Measurements from ENCODE around the gene NAB2.
"Not testable (repeated sequence)": the region's sequence is repeated elsewhere in the genome, so short reads cannot be mapped to it uniquely, and the experiment has no call there.

NAB2 gene

DNA sequence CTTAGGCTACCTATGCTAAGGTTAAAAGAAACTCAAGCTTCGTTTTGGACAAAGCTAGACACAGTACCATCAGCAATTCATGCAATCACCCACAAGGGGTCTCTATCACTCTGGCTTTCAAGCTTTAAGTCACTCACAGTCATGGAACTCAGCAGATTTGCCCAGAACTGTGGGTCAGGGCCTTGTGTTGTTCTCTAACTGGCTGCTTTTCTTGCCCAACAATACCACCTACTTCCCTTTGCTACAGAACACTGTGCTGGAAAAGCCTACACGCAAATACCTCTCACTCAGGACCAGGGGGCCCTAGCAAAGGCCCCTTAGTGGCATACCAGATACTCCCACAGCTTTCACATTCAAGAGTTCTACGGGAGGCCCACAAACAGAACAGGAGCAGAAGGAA lies 19.4 kb upstream of the NAB2 start:
- DNase-seq = no peak

DNA sequence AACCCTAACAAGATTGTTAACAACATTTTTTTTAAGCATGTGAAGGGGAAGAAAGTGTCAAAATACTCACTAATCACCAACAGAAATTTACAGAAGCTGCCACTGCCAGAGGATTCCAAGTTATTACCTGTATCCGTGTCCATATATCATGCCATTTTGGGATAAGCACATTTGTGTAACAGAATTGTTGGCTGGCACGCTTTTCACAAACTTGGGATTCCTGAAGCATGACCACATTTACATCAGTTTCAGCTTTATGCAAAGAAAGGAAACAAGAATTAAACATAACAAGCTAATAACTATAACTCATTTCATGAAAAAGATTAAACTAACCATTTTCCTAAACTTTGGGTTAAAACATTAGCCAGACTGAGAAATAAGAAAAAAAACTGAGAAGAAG lies 16.3 kb upstream of the NAB2 start:
- DNase-seq = no peak

DNA sequence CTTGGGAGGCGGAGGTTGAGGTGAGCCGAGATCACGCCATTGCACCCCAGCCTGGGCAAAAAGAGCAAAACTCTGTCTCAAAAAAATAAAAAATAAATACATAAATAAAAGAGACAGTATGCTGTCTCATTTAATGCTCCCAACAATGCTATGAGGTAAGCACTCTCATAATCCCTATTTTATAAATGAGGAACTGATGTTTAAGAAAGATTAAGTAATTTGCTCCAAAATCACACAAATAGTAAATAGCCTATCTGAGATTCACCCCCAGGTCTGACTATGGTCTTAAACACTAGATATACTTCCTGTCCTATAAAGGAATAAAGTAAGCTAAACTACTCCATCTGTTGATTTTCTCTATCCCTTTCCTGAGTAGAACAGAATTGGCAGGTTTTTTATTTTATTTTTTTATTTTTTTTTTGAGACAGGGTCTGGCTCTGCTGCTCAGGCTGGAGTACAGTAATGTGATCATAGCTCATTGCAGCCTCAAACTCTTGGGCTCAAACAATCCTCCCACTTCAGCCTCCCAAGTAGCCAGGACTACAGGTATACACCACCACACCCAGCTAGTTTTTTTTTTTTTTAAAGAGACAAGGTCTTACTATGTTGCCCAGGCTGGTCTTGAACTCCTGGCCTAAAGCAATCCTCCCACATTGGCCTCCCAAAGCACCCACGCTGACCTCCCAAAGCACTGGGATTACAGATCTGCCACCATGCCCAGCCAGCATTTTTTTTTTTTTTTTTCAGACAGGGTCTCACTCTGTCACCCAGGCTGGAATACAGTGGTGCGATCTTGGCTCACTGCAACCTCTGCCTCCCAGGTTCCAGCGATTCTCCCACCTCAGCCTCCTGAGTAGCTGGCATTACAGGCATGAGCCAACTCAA lies 15.1 kb upstream of the NAB2 start:
- DNase-seq = not testable (repeated sequence)

DNA sequence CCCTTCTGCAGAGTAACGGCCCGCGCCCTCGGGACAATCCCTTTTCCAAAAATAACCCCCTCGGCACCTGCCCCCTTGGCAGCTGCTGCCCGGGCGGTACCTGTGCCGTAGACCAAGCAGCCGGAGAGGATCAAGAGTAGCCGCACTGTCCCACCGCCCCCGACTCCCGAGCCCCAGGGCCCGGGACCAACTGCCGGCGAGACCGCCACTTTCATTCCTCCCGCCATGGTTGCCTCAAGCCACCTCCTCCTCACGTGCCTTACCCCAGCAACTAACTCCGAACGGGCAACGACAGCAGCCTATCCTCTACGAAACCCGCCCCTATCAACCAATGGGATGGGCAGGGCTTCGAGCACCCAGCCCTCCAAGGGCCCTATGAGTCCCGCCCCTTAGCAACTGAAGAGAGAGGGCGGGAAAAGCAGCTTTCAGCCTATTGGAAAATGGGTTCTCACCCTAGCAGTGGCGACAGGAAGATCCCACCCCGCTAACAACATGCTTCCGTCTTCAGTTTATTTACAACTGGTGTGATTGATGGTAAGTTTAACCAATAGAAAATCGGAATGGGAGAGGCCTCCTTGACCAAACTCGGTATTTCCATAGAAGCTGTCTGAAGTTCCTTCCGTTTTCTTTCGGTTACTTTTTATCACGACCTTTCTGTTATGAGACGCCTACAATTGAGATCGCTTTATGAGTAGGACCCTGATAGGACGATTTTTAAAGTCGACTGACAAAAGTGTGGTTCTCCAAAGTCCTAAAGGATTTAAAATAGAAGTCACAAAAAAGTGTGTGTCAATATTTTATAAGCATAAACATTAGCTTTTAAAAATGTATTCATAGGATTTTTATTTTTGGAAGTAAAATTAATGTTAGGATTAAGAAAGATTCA lies 10.2 kb upstream of the NAB2 start, which contains the start of gene NEMP1:
Gene NEMP1 (minus strand): TSS at position 273 of the 886 bp plus-strand sequence. CDS start 46 bp downstream, at position 227.
- peak; percentile 64 for DNase-seq

DNA sequence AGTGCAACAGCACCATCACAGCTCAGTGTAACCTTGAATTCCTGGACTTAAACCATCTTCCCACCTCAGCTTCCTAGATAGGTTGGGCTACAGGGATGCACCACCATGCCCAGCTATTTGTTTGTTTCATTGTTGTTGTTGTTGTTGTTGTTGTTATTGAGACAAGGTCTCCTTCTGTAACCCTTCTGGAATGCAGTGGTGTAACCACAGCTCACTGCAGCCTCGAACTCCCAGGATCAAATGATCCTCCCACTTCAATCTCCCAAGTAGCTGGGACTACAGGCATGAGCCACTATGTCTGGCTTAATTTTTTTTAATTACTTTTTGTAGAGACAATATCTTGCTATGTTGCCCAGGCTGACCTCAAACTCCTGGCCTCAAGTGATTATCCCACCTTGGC lies 9.1 kb upstream of the NAB2 start:
- no peak for DNase-seq

DNA sequence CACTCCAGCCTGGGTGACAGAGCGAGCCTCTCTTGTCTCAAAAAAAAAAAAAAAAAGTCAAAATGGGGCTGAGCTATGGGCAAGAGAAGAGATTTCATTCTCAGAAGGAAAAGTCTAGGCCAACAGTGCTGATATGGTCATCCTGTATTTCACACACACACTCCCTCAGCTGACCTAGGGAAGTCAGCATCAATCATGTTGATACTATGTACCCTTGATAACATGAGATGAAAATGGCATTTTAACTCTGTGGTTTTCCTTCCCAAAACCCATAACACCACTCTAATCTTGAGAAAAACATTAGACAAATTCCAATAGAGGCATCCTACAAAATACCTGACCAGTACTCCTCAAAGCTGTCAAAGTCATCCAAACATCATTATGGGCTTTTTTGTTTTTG lies 8.1 kb upstream of the NAB2 start:
- DNase-seq = no peak

DNA sequence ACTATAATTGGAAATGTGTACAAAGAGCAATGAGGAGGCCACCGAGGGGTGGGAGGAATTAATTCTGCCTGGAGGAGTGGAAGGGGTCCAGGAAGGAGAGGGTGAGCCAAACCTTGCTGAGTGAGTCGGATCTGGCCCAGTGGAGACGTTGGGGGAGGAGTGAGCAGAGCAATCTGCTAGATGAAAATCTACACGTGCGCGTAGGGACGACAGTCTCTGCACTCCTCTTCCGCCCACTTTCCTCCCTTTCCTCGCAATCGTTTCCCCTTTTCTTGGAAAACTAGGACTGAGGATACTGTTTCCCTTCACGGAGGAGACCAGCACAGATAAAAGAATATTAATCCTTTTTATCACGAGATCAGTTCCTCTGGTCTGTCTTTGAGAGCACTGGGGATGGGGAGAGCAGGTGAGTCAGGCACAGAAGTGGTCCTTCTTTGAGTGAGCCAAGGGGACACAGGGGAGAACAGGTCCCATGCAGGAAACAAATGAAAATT lies 2.9 kb upstream of the NAB2 start:
- no peak for DNase-seq

DNA sequence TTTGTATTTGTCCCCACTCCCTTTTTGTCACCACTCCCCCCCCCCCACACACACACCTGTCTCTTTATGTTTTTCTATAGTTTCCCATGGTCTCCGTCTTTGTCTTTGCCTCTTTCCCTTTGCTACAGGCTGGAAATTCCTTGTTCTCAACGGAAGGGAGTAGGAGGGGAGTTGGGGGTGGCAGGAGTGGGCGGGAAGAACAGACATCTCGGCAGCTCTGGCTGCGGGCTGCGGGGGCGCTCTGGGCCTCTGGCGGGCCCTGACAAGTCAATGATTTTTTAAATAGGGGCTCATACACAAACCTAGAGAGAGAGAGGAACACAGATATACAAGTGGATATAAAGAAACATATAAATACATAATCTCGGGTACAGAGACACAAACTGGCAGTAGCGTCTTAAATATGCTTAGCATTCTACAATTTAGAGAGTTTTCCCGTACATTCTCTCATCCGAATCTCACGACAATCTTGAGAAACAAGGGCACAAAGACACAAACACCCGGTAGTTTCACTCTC lies 2.4 kb upstream of the NAB2 start:
- no peak for DNase-seq

DNA sequence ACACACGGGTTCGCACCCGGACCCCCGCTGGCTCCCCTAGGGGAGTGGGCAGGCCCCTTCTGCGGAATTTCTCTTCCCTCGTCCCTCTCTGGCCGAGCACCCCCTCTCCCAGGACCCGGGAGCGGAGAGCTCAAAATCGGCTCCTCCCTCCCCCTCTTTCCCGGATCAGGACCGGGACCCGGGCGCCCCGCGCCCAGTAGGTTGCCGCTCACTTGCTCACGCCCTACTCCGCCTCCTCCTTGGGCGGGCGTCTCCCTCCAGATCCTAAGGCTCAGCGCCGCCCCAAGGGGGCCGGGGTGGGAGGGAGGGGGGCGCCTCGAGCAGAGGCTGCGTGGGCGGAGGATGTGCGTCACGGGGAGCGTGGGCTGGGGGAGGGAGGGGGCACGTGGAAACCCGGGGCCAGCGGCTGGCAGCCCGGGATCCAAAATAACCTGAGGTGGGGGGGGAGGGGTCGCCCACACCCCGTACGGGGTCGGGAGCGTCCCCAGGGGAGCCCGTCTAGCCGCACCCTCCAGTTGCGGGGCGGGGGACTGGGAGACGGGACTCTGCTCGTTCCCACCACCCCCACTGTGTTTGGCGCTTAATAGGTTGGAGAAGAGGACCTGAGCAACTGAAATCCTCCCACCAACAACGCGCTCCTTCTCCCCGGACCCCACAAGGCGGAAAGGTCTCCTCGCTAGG lies 1.8 kb upstream of the NAB2 start:
- peak; percentile 51 for DNase-seq

DNA sequence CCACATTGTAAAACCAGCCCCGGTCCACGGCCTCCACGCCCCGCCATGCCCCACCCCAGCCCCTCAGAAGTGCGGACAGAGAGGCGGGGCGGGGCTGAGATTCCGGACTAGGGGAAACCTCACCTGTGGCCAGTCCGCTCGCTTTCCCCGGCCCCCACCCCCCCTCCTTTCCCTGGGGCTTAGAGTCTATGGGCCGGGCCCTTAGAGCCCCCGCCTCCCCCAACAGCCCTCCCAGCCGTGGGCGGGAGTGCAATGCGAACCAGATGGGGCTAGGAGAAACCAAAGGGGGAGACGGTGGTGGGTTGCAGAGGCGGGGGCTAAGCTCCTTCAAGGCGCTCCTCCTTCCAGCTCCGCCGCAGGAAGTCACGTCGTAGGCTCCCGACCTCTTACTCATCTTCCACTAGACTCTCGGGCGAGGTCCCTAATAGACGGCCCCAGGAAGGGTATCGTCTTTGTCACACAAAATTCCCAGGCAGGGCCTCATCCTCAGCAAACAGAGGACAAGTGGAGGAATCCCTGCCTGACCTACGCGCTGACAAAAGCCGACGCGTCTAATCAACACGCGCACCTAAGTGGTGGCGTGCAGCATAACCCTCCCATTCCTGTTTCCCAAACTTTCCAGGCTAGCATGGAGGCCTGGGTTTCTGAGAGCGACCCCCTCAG lies 1.1 kb upstream of the NAB2 start:
- peak; percentile 45 for DNase-seq

DNA sequence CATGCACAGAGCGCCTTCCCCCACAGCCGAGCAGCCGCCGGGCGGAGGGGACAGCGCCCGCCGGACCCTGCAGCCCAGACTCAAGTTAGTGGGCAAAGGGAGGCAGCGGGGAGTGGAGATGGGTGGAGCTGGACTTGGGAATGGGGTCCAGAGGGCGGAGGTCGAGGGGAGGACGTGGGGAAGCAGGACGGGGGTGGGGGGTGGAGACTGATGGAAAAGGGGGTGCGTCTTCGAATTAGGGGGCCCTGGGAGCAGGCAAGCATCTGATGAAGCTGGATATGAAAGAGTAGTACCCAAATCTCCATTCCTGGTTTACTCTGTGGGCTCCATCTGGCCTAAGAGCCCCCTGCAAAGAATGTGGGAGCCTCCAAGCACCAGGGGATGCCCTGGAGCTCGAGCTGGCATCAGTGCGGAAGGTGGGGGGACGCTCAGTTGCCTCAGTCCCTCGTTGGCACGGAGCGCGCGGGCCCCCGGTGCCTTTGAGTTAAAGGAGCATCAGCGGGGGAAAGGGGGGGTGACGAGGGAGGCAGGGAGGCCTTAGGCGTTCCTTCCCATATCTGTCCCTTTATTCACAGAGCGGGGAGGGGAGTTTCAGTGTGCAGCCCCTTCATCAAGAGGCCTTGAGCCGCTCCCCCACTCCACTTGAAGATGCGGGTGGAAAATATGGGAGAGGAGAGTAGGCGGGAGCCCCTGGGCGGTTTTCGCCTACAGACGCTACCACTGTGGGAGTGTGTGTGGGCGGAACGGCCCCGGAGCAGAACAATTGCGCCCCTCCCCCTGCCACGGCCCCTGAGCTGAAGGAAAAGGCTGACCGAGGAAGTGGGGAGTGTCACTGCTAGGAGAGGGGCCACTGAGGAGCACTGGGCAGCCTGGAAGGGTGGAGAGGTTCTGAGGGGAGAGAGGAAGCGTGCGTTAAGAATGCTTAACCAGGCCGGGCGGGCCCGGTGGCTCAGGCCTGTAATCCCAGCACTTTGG lies 644 bp downstream of the NAB2 start:
- no peak for DNase-seq

DNA sequence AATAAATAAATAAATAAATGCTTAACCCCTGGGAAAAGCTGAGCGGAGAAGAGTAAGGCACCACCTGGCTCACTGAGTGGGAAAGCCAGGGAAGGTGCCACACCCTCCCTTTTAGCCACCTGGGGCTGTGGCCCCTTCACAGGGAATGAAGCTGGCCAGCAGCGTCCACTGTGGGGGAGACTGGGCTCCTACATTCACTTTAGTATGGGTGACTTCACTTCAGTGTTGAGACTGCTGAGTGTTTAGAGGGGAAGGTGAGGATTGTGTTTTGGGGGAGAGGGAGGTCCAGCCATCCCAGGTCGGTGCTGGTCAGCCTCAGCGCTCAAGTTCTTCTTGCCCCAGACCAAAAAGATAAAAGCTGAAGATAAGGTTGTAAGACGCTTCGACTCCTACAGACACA lies 1.6 kb downstream of the NAB2 start:
- DNase-seq = no peak

DNA sequence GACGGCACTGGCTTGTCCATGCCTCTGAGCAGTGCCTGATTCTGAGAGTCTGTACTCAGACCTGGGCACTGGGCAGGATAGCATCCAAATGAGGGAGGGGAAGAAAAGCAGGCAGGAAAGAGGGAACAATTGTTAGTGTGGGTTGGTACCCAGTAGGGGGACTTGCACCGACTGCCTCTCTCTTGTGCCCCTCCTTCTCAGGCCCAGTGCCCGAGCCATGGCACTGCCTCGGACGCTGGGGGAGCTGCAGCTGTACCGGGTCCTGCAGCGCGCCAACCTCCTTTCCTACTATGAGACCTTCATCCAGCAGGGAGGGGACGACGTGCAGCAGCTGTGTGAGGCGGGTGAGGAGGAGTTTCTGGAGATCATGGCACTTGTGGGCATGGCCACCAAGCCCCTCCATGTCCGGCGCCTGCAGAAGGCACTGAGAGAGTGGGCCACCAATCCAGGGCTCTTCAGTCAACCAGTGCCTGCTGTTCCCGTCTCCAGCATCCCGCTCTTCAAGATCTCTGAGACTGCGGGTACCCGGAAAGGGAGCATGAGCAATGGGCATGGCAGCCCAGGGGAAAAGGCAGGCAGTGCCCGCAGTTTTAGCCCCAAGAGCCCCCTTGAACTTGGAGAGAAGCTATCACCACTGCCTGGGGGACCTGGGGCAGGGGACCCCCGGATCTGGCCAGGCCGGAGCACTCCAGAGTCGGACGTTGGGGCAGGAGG lies 2.2 kb downstream of the NAB2 start:
- DNase-seq = no peak

DNA sequence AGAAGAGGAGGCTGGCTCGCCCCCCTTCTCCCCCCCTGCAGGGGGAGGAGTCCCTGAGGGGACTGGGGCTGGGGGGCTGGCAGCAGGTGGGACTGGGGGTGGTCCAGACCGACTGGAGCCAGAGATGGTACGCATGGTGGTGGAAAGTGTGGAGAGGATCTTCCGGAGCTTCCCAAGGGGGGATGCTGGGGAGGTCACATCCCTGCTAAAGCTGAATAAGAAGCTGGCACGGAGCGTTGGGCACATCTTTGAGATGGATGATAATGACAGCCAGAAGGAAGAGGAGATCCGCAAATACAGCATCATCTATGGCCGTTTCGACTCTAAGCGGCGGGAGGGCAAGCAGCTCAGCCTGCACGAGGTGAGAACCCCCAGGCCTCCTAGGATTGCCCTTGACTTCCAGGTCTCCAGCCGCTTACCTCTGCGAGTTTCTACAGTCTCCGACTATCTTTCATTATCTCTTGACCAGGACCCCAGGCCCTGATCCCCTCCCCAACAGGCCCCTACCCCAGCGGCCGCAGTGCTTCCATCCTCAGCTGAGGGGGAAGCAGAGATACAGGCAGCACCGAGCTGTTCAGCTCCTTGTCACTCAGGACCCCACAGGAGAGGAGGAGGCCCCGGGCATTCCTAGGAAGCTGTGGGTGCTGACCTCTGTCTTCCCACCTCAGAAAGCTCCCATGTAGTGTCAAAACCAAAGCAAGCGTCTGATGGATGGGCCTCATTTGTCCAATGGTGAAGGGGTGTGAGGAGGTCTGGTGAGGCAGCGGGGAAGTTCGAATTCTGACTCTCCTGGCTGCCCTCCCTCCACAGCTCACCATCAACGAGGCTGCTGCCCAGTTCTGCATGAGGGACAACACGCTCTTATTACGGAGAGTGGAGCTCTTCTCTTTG lies 3.0 kb downstream of the NAB2 start:
- no peak for DNase-seq

DNA sequence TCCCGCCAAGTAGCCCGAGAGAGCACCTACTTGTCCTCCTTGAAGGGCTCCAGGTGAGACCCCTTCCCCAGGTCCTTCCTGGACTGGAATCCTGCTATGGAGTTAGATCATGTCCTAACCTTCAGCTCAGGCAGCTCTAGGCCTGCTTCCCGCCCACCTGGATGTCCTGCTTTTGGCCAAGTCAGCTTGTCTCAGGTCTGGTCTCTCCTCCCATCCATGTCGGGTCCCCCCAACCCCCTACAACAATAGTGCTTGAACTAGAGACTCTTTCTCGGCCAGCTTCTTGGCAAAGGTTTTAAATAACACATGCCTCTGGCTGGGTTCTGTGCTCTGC lies 3.6 kb downstream of the NAB2 start:
- DNase-seq = no peak

DNA sequence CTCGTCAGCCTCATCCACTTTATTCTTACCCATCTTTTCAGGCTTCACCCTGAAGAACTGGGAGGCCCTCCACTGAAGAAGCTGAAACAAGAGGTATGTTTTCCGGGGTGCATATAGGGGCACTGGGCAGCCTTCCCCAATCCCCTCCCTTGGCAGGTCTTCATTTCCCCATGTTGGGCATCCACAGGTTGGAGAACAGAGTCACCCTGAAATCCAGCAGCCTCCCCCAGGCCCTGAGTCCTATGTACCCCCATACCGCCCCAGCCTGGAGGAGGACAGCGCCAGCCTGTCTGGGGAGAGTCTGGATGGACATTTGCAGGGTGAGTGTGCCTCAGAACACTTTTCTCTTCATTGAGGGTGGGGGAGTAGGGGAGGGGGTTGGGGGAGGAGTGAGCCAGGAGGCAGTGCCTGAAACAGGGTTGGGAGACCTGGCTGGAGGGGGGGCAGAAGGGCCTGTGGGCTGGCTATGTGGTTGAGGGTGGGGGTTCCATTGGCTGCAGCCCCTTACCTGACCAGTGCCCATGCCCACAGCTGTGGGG lies 4.0 kb downstream of the NAB2 start:
- no peak for DNase-seq

DNA sequence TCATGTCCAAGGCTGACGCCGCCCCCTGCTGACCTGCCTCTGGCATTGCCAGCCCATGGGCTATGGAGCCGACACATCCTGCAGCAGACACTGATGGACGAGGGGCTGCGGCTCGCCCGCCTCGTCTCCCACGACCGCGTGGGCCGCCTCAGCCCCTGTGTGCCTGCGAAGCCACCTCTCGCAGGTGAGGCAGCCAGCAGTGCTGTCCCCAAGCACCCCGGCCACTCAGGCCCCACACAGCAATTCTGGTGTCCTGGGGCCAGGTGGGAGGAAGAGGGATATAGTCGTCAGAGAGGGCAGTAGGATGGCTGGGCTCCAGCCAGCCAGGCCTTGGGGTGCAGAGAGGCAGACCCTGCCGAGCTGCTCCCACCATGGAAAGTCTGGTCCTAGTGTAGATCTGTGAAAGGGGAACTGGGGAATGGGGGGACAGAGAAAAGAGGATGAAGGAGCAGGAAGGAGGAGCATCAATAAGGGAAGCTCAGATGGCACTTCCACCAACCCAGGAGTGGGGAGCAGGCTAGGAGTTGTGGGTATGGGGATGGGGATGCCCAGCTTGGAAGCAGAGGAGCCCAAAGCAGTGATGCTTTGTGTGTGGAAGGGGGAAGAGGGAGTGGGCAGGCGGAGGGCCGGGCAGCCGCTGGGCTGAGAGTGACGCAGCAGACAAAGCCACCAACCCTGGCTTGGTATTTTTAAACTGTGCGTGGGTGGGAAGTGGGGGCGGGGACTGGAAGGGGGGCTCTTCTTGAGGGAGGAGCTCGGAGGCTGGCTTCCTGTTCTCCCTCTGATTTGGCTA lies 4.7 kb downstream of the NAB2 start:
- DNase-seq = no peak
